Measurements from ENCODE around the gene SMG7.

The SMG7 gene

GRCh38 chr1:183569141-183569540, 96.8 kb downstream of the SMG7 start:
- DNase-seq: no peak

DNA sequence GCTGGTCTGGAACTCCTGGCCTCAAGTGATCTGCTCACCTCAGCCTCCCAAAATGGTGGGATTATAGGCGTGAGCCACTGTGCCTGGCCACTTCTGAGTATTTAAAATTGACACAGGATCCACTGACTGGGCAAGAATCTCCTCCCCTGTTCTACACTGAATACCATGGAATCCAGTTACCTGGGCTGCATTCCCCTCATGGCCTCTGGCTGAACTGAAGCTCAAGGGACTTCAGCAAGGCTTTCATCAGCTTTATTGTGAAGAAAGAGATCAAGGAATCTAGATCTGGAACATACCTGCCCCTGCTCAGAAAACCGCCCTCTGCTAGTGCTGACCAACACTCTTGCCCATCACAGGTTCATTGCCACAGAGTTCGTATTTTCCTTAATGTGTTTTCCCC, 97.5 kb downstream of the SMG7 start:
- no peak for DNase-seq

GRCh38 chr1:183570451-183570850, 98.2 kb downstream of the SMG7 start:
- DNase-seq: no peak

GRCh38 chr1:183571678-183572268, 99.5 kb downstream of the SMG7 start:
- no peak for DNase-seq

- no peak for DNase-seq
Observed at GRCh38 chr1:183572721-183573120, 100.4 kb downstream of the SMG7 start.

- no peak for DNase-seq
Observed at GRCh38 chr1:183575606-183576005, 103.3 kb downstream of the SMG7 start.

DNA sequence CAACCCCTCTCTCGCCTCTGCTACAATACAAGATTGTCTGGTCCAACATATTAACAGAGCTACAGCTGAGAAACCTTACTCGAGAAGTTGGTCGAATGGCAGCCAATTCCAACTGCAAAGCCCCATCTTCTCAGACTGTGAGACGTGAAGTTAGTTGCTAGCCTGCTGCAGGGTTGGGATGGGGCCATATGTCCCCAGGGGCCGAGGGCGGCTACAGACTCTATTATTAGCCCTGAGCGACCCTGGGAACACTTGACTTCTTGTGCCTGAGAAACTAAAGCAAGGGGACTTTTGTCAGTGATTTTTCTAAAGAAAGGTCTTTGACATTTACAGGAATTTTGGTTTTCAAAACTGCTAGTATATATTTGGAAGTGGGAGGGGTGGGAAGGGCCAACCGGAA, 104.2 kb downstream of the SMG7 start:
- no peak for DNase-seq

- DNase-seq: no peak
Observed at GRCh38 chr1:183577897-183578465, 105.7 kb downstream of the SMG7 start.

GRCh38 chr1:183578856-183579255, 106.6 kb downstream of the SMG7 start:
- no peak for DNase-seq

DNA sequence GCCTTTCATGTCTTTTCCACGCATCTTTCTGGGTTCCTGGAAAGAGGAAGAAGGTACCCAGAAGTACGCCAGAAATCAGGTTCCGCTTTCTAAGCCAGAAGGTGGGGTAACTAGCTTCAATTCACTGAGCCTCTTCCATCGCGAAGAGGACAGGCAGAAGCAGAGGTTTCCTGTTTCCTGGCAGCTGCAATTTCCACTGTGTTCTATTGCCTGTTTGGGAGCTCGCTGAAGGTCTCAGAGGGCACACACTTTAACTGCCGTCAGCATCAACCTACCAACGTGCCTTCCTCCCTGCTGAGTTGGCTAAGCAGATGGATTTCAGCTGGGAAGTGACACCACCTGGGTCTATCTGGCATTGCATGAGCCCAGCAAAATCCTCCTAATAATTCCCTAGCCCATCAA, 108.0 kb downstream of the SMG7 start:
- DNase-seq: no peak

DNA sequence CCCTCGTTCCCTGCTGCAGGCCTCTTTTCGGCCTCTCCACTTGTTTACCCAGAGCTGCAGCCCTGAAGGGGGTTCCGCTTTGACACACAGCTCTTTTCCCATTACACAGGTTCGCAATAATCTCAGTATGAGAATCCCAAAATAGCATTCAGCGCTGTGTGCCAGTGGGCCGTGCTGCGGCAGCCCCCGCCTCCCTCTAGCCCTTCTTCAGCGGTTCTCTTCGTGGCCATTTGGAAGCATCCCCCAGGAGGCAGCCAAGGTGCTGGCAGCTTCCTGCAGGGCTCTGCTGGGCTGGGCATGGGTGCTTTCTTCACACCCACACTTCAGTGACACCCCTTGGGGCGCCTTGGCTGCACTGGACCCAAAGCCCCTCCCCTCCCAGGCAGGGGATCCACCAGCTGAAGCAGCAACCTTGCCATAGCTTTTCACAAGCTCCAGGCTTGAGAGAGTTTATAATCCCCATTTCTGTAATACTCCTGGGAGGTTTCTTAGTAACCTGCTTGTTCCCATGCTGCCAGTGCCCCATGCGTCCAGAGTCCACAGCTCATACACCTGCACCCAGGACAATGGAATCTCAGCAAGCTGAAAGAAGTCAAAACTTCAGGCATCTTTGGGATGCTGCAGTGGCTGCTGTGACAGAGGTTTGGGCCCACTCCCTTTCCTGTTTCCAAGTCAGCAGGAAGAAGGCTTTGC, 109.9 kb downstream of the SMG7 start:
- no peak for DNase-seq

DNA sequence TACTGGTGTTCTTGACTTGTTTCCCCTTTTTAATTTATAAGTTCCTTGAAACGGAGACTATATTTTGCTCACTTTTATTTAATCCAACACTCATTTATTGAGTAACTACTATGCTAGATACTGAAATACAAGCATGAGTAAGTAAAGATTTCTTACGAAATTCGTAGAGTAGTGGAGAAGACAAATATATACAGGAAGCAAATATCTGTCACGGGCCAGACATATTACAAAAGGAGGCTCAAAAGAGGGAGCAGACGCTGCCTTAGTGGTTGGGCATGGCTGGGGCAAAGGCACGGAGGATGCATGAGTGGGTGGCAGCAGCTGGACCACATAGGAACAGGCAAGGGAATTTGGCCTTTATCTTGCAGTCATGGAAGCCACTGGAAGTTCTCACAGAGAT, 111.2 kb downstream of the SMG7 start:
- DNase-seq: no peak

- no peak for DNase-seq
Observed at GRCh38 chr1:183584147-183584546, 111.8 kb downstream of the SMG7 start.

DNA sequence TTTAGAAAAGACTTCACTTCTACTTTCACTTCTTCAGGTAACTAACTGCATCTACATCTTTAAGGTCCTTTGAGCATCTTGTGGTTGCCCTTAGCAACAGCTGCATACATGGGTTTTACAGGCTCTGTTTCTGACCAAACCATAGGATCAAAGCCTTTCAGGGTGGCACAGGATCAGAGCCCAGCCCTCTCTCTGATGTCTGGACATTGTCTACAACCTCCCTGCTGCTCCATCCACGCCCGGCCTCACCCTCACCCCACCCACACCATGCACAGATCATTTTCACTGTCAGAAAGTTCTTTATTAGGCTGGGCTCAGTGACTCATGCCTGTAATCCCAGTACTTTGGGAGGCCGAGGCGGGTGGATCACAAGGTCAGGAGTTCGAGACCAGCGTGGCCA, 112.7 kb downstream of the SMG7 start:
- no peak for DNase-seq

GRCh38 chr1:183586455-183586854, 114.2 kb downstream of the SMG7 start:
- no peak for DNase-seq

- no peak for DNase-seq
Observed at GRCh38 chr1:183586926-183587325, 114.6 kb downstream of the SMG7 start.

DNA sequence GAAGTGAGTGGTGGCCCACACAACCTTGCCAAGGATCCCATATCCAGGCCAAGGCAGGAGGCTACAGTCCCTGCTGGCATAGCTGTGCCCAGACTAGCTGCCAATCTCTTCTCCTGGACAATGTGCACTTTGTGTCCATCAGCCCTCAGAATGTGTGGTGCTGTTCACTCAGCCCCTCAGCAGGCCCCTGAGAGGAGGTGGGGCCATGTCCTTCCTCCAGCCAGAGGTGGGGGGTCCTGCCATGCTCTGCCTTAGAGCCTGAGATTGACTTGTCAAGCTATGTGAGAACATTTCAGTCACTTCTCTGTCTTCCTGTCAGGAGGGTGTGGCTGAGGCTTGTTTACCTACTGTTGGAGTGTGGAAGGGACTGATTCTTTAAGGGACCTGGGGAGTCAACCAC, 116.5 kb downstream of the SMG7 start:
- DNase-seq: no peak

- no peak for DNase-seq
Observed at GRCh38 chr1:183589384-183589783, 117.1 kb downstream of the SMG7 start.

DNA sequence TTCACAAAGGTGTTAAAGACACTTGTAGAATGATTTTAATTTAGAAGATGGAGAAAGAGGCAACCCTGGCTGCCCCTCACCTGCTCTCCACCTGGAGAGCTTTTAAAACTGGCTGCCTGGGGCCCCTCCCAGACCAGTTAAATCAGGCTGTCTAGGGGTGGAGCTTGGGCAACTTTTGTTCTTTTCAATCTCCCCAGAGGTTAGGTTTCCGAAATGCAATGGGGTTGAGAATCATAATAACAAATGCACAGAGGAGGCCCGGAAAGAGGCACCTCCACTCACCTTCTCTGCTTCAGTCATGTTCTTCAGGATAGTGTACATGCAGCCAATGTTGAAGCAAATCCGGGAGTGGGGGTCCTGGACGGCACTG, 117.6 kb downstream of the SMG7 start:
- DNase-seq: no peak

- no peak for DNase-seq
Observed at GRCh38 chr1:183590244-183591191, 118.2 kb downstream of the SMG7 start, which contains the start of gene NCF2. TSS of gene NCF2 (minus strand) at chr1:183590459. CDS start at chr1:183590329, 130 bp downstream.

DNA sequence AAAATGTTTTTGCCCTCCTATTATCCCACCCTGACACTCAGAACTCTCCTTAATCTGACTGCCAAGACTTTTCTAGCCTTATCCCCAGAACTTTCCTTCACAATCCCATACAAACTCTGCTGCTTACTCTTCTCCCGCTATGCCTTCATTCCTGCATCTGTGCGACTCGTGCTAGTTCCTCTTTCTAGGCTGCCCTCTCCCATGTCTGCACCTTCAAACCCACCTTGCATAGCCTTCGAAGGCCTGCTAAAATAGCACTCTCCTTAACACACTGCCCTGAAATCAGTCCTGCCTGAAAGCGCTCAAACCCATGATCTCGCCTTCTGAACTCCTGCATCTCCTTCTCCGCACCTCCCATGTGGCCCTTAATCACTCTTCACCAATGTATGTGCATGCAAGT, 120.4 kb downstream of the SMG7 start:
- no peak for DNase-seq

DNA sequence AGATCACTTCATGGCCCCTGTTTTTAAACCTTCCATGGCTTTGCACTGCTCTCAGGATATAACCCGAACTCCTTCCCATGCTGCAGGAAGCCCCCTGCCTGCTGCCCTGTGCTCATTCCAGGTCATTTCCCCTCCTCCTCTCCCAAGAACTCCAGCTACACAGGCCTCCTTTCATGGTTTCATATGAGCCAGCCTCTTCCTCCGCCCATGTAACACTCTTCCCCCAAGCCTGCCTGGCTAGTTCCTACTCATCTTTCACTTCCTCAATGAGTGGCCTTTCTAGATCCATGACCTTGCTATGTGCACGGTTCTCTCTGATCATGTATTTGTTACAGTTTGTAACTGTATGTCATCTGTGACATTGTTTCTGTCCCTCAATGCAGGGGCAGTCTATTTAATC, 121.1 kb downstream of the SMG7 start:
- DNase-seq: no peak

GRCh38 chr1:183595537-183595936, 123.2 kb downstream of the SMG7 start:
- no peak for DNase-seq

- no peak for DNase-seq
Observed at GRCh38 chr1:183596500-183596899, 124.2 kb downstream of the SMG7 start.

Measured in NCI-H1048 (cell line).